ENCODE measurements around the gene IKZF1.

DNA sequence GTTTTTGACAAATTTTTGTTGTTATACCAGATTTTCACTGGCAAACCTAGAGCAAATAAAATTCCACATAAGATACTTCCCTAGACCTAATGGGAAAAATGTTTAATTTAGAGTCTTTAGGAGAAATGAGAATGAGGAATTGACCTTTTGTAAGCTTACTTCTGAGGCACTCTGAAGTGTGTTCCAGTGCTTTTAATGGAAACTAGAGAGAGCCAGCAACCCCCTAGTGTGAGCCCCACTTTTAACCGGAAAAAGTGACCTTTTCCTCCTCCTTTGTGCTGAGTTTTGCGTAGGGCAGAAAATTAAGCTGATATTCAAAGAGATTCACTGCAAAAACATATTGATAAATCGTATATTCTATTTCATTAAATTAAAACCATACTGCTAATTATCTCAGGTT is 5.2 kb downstream of the IKZF1 start:
- TF ChIP-seq POLR2A (IDR thresholded peaks at IDR 0.05; ENCODE audit: low read length) (no peak), GATA1 (IDR thresholded peaks at IDR 0.05; ENCODE audit: low read depth, low read length) (no peak)

All from erythroblast (primary cell).